DOHH2 (cell line): ENCODE measurements around the gene CNTN4.

Experiments
- H3F3A ChIP-seq: fragments of 200-600 bp; sonication (generic), shearing (Covaris generic); 2 replicates; pipeline ENCODE4 v1.6.0; 2016; ENCODE audit warnings: antibody characterized with exemption, mild to moderate bottlenecking; ENCODE audit not compliant: control insufficient read depth, insufficient read depth
- H3K27ac ChIP-seq: fragments of 200-600 bp; sonication (generic); 2 replicates; pipeline ENCODE4 v1.5.1; 2014; ENCODE audit warnings: low read depth, mild to moderate bottlenecking, low read length, moderate library complexity
- H3K27me3 ChIP-seq: fragments of 200-600 bp; sonication (generic); 2 replicates; pipeline ENCODE4 v1.6.1; 2014; ENCODE audit warnings: mild to moderate bottlenecking, low read length, mixed read lengths; ENCODE audit not compliant: control insufficient read depth
- H3K36me3 ChIP-seq: fragments of 200-600 bp; sonication (generic); 2 replicates; pipeline ENCODE4 v1.6.1; 2014; ENCODE audit warnings: mild to moderate bottlenecking, low read length, moderate library complexity, mixed read lengths; ENCODE audit not compliant: control insufficient read depth
- H3K4me1 ChIP-seq: fragments of 200-600 bp; sonication (generic); 2 replicates; pipeline ENCODE4 v1.6.1; 2014; ENCODE audit warnings: mild to moderate bottlenecking, low read length, mixed read lengths; ENCODE audit not compliant: control insufficient read depth
- H3K4me2 ChIP-seq: fragments of 200-600 bp; sonication (generic); 2 replicates; pipeline ENCODE4 v1.6.0; 2014; ENCODE audit warnings: mild to moderate bottlenecking, low read length, moderate library complexity
- H3K4me3 ChIP-seq: fragments of 200-600 bp; sonication (generic); 2 replicates; pipeline ENCODE4 v1.5.1; 2014; ENCODE audit warnings: mild to moderate bottlenecking, low read length, mixed read lengths
- H3K79me2 ChIP-seq: fragments of 200-600 bp; sonication (generic); 2 replicates; pipeline ENCODE4 v1.6.1; 2014; ENCODE audit warnings: mild to moderate bottlenecking, low read length, mixed read lengths; ENCODE audit not compliant: control insufficient read depth
- H3K9me2 ChIP-seq: fragments of 200-600 bp; sonication (generic); replicated peaks from 2 replicates; pipeline ENCODE4 v1.6.1; 2014; ENCODE audit warnings: mild to moderate bottlenecking, low read length, mixed read lengths; ENCODE audit not compliant: control insufficient read depth
- H3K9me3 ChIP-seq: fragments of 200-600 bp; sonication (generic); 2 replicates; pipeline ENCODE4 v1.6.1; 2014; ENCODE audit warnings: antibody characterized with exemption, low read length, mixed read lengths; ENCODE audit not compliant: control insufficient read depth, insufficient read depth
- H4K20me1 ChIP-seq: fragments of 200-600 bp; sonication (generic); 2 replicates; pipeline ENCODE4 v1.6.0; 2014; ENCODE audit warnings: low read depth, mild to moderate bottlenecking, antibody characterized with exemption, low read length, moderate library complexity; ENCODE audit not compliant: control insufficient read depth, insufficient read depth
- CTCF ChIP-seq: fragments of 200-600 bp; sonication (generic); IDR thresholded peaks from one replicate; pipeline ENCODE4 v1.5.1; 2014; ENCODE audit warnings: antibody characterized with exemption, mild to moderate bottlenecking, low read depth, low read length; ENCODE audit not compliant: poor library complexity, severe bottlenecking
- EZH2phosphoT487 ChIP-seq: fragments of 200-600 bp; sonication (generic); IDR thresholded peaks from 2 replicates; pipeline ENCODE4 v1.6.1; 2017; ENCODE audit warnings: borderline replicate concordance, mild to moderate bottlenecking, antibody characterized with exemption, low read length, moderate library complexity, mixed read lengths

The CNTN4 gene

GRCh38 chr3:2929574-2929973 lies 830.9 kb downstream of the CNTN4 start:
- H3K9me2 ChIP-seq, result no peaks in the 10 kb centered on the region
- H3F3A ChIP-seq, result no peaks in the 10 kb centered on the region
- H3K79me2 ChIP-seq, result no peaks in the 10 kb centered on the region
- TF ChIP-seq CTCF (no peak), EZH2phosphoT487 (no peak)
- H3K4me3 ChIP-seq, result no peak overlapping the region
- H3K27ac ChIP-seq, result no peak overlapping the region
- H3K36me3 ChIP-seq, result no peaks in the 10 kb centered on the region
- no peaks in the 10 kb centered on the region for H3K27me3 ChIP-seq
- no peaks in the 10 kb centered on the region for H4K20me1 ChIP-seq
- H3K9me3 ChIP-seq, result no peaks in the 10 kb centered on the region
- no peaks in the 10 kb centered on the region for H3K4me1 ChIP-seq
- no peak overlapping the region for H3K4me2 ChIP-seq

- Histone ChIP-seq H3K9me3 (no peaks in the 10 kb centered on the region), H4K20me1 (no peaks in the 10 kb centered on the region), H3K4me1 (no peaks in the 10 kb centered on the region), H3K9me2 (no peaks in the 10 kb centered on the region), H3K79me2 (no peaks in the 10 kb centered on the region), H3K36me3 (no peaks in the 10 kb centered on the region), H3K27ac (no peak overlapping the region), H3K4me2 (no peak overlapping the region), H3K27me3 (no peaks in the 10 kb centered on the region), H3K4me3 (no peak overlapping the region), H3F3A (no peaks in the 10 kb centered on the region)
- TF ChIP-seq CTCF (no peak), EZH2phosphoT487 (no peak)
These were observed 832.6 kb downstream of the CNTN4 start for GRCh38 chr3:2931265-2931664.

- no peak overlapping the region for H3K4me2 ChIP-seq
- no peaks in the 10 kb centered on the region for H4K20me1 ChIP-seq
- TF ChIP-seq CTCF (no peak), EZH2phosphoT487 (no peak)
- no peak overlapping the region for H3K27ac ChIP-seq
- peaks cover 11% of the 10 kb centered on the region for H3K4me1 ChIP-seq
- H3K27me3 ChIP-seq, result no peaks in the 10 kb centered on the region
- H3F3A ChIP-seq, result no peaks in the 10 kb centered on the region
- no peaks in the 10 kb centered on the region for H3K9me3 ChIP-seq
- no peaks in the 10 kb centered on the region for H3K36me3 ChIP-seq
- no peaks in the 10 kb centered on the region for H3K79me2 ChIP-seq
- H3K4me3 ChIP-seq, result no peak overlapping the region
- H3K9me2 ChIP-seq, result no peaks in the 10 kb centered on the region
These were observed 835.9 kb downstream of the CNTN4 start for GRCh38 chr3:2934541-2934940.

GRCh38 chr3:2937055-2937454 lies 838.4 kb downstream of the CNTN4 start:
- Histone ChIP-seq H3K9me3 (no peaks in the 10 kb centered on the region), H3F3A (no peaks in the 10 kb centered on the region), H4K20me1 (no peaks in the 10 kb centered on the region), H3K27me3 (no peaks in the 10 kb centered on the region), H3K4me3 (no peak overlapping the region), H3K4me2 (peak overlapping the region; percentile 32), H3K36me3 (no peaks in the 10 kb centered on the region), H3K9me2 (no peaks in the 10 kb centered on the region), H3K4me1 (peaks cover 11% of the 10 kb centered on the region), H3K27ac (no peak overlapping the region), H3K79me2 (no peaks in the 10 kb centered on the region)
- TF ChIP-seq EZH2phosphoT487 (no peak), CTCF (no peak)
